ENCODE data around the gene OR4K15.

The OR4K15 gene

GRCh38 chr14:20008156-20008555 is 32.8 kb downstream of the OR4K15 start:
- Histone ChIP-seq H3K9me3 (ENCODE audit: control insufficient read depth in 1 of 2, low read length in 2 of 2) (no peaks in the 10 kb centered on the region), H3K4me1 (ENCODE audit: control insufficient read depth in 1 of 2, insufficient read depth in 2 of 2, low read length in 2 of 2) (no peaks in the 10 kb centered on the region), H3K27me3 (ENCODE audit: control insufficient read depth in 1 of 2, insufficient read depth in 2 of 2, low read length in 2 of 2) (no peaks in the 10 kb centered on the region), H3K4me3 (ENCODE audit: low read depth in 1 of 2, low read length in 2 of 2) (no peak overlapping the region), H3K27ac (ENCODE audit: low read depth, low read length) (no peak overlapping the region), H3K9ac (ENCODE audit: low read depth in 1 of 2, low read length in 2 of 2) (no peak overlapping the region), H3K36me3 (ENCODE audit: control insufficient read depth in 1 of 2, insufficient read depth in 2 of 2, low read length in 2 of 2) (no peaks in the 10 kb centered on the region)

- Histone ChIP-seq H3K9ac (ENCODE audit: low read depth in 1 of 2, low read length in 2 of 2) (no peak within 1 kb of the TSS), H3K9me3 (ENCODE audit: control insufficient read depth in 1 of 2, low read length in 2 of 2) (peaks cover 2 to 9% of the 10 kb centered on the region in 2 donors), H3K36me3 (ENCODE audit: control insufficient read depth in 1 of 2, insufficient read depth in 2 of 2, low read length in 2 of 2) (no peaks in the 10 kb centered on the region), H3K27me3 (ENCODE audit: control insufficient read depth in 1 of 2, insufficient read depth in 2 of 2, low read length in 2 of 2) (no peaks in the 10 kb centered on the region), H3K27ac (ENCODE audit: low read depth, low read length) (no peak within 1 kb of the TSS), H3K4me1 (ENCODE audit: control insufficient read depth in 1 of 2, insufficient read depth in 2 of 2, low read length in 2 of 2) (no peaks in the 10 kb centered on the region), H3K4me3 (ENCODE audit: low read depth in 1 of 2, low read length in 2 of 2) (no peak within 1 kb of the TSS)
Measured at GRCh38 chr14:20019257-20019865, 44.0 kb downstream of the OR4K15 start, which contains the start of gene OR4K14. Gene OR4K14 (minus strand): TSS chr14:20019307. CDS start chr14:20015193, 4,114 bp downstream.
